GM12878 (cell line): ENCODE measurements around the gene SPRN. TPM values are rescaled to one million over a fixed set of nuclear protein-coding genes. Genes with fewer than 3 reads are reported as not detected.

ENCODE experiments used
- ATAC-seq: fragments of 200-7000 bp; cut with Tn5 transposase; 3 replicates; pipeline ENCODE4 v1.9.1; 2020; ENCODE audit warnings: mild to moderate bottlenecking, moderate library complexity
- BruUV-seq: library from RNA; stranded (reverse); fragments of 400-500 nt; replicated peaks from 2 replicates; lab custom pipeline; 2021; lab: Mats Ljungman, UMichigan
- CTCF ChIA-PET: fragments of 300-600 bp; sonication (Branson Sonifier 250); formaldehyde crosslinking; extraction: SDS; loops from one replicate; lab custom pipeline; 2021; ENCODE audit warnings: inconsistent platforms; lab: Yijun Ruan, JAX
- POLR2A ChIA-PET: fragments of 350-600 bp; formaldehyde crosslinking; extraction: SDS; loops from one replicate; lab custom pipeline; 2021; ENCODE audit warnings: inconsistent platforms; lab: Charles Lee
- RAD21 ChIA-PET: fragments of 300-600 bp; sonication (Branson Sonifier 250); formaldehyde crosslinking; loops from one replicate; lab custom pipeline; 2023; ENCODE audit warnings: antibody characterized with exemption; ENCODE audit not compliant: unreplicated experiment; lab: Charles Lee
- SMC1A ChIA-PET: fragments of 300-600 bp; sonication (Branson Sonifier 250); formaldehyde crosslinking; loops from one replicate; lab custom pipeline; 2023; ENCODE audit not compliant: unreplicated experiment, uncharacterized antibody; lab: Charles Lee
- DNase-seq: peaks from one replicate; pipeline ENCODE4 v3.0.0-alpha.2; 2011; ENCODE audit warnings: low read depth, low spot score
- FAIRE-seq: peaks from 3 replicates; lab custom pipeline; 2011; peaks lifted over from hg19 to GRCh38; lab: Jason Lieb, UNC
- H2AFZ ChIP-seq: 2 replicates; pipeline ENCODE4 v1.6.0; 2011; ENCODE audit warnings: low read depth, low read length, control low read depth; ENCODE audit not compliant: control insufficient read depth
- H3K27ac ChIP-seq: 2 replicates; pipeline ENCODE4 v1.5.1; 2011; ENCODE audit warnings: control low read depth; ENCODE audit not compliant: control insufficient read depth, insufficient read depth
- H3K27me3 ChIP-seq, 2 experiments: replicated peaks in 1 of 2; 2 replicates each; pipeline versions ENCODE4 v1.6.0 to v1.6.1; 2011; ENCODE audit warnings: low read length in 1 of 2; ENCODE audit not compliant: control insufficient read depth in 2 of 2, insufficient read depth in 2 of 2
- H3K36me3 ChIP-seq, 2 experiments: 2 replicates each; pipeline ENCODE4 v1.5.1; 2011; ENCODE audit warnings: low read length in 1 of 2; ENCODE audit not compliant: control insufficient read depth in 2 of 2, insufficient read depth in 2 of 2
- H3K4me1 ChIP-seq: 2 replicates; pipeline ENCODE4 v1.6.1; 2011; ENCODE audit warnings: mild to moderate bottlenecking, low read length, moderate library complexity, mixed read lengths; ENCODE audit not compliant: control insufficient read depth, insufficient read depth
- H3K4me2 ChIP-seq: 2 replicates; pipeline ENCODE4 v1.6.0; 2011; ENCODE audit warnings: control low read depth; ENCODE audit not compliant: control insufficient read depth, insufficient read depth
- H3K4me3 ChIP-seq: fragments of 200-600 bp; sonication (generic); 2 replicates; pipeline ENCODE4 v1.5.1; 2016
- H3K79me2 ChIP-seq: 2 replicates; pipeline ENCODE4 v1.6.0; 2011; ENCODE audit warnings: low read length; ENCODE audit not compliant: control insufficient read depth, insufficient read depth
- H3K9ac ChIP-seq: 2 replicates; pipeline ENCODE4 v1.8.0; 2011; ENCODE audit warnings: low read length, control low read depth, mixed read lengths; ENCODE audit not compliant: control insufficient read depth, insufficient read depth
- H3K9me3 ChIP-seq: replicated peaks from 3 replicates; pipeline ENCODE4 v1.5.1; 2011; ENCODE audit warnings: mild to moderate bottlenecking, low read length; ENCODE audit not compliant: control insufficient read depth, insufficient read depth
- H4K20me1 ChIP-seq: 2 replicates; pipeline ENCODE4 v1.6.0; 2011; ENCODE audit not compliant: control insufficient read depth, insufficient read depth
- ELK1 ChIP-seq: IDR thresholded peaks from 2 replicates; pipeline ENCODE4 v1.6.1; 2012; ENCODE audit warnings: low read depth, low read length, improper control_type of control experiment
- RUNX3 ChIP-seq: IDR thresholded peaks from 2 replicates; pipeline ENCODE4 v1.6.1; 2012; ENCODE audit warnings: low read length, inconsistent platforms
- SMAD1 ChIP-seq: fragments of 450-650 bp; IDR thresholded peaks from 2 replicates; pipeline ENCODE4 v1.6.1; 2018; ENCODE audit warnings: mild to moderate bottlenecking, low read depth; ENCODE audit not compliant: partially characterized antibody
- USF1 ChIP-seq: IDR thresholded peaks from 2 replicates; pipeline ENCODE4 v1.6.1; 2011; ENCODE audit warnings: borderline replicate concordance, low read depth, mild to moderate bottlenecking, moderate library complexity, mixed read lengths, low read length; ENCODE audit not compliant: insufficient read depth; ENCODE audit errors: extremely low read length
- WGBS: methylation state at CpG from one replicate; pipeline ENCODE4 v1.1.6; 2016; ENCODE audit warnings: low lambda C conversion rate; ENCODE audit not compliant: insufficient replicate concordance, insufficient coverage; ENCODE audit errors: missing lambda C conversion rate; 5-methylcytosine and 5-hydroxymethylcytosine counted together
- in situ Hi-C: fragments of 300-500 bp; cut with MboI; formaldehyde crosslinking; loops from 9 replicates; pipeline ENCODE4 v1.14.3; 2018; ENCODE audit warnings: mixed read lengths
- intact Hi-C: fragments of 100-400 bp; cut with micrococcal nuclease; formaldehyde crosslinking; loops from one replicate; pipeline ENCODE4 v1.14.2; 2022; ENCODE audit not compliant: unreplicated experiment
- polyA plus RNA-seq, 11 experiments: library from polyadenylated mRNA; depleted of rRNA in 4 of 11; unstranded in 6 of 11; stranded (reverse) in 5 of 11; fragments of >200 nt; fragmentation: Nextera tagmentation in 4 of 11; fragmentation: Illumina TruSeq in 1 of 11; extraction: Ambion mirVana in 4 of 11; extraction: Trizol in 1 of 11; gene quantifications; 1 replicate in 1 of 11; 2 replicates in 10 of 11; pipeline versions ENCODE4 v1.2.1 to v1.2.3, GENCODE V29; 2011 to 2016; ENCODE audit warnings: inconsistent platforms in 2 of 11, missing spikeins in 2 of 11, low read depth in 1 of 11
- total RNA-seq, 4 experiments: library from RNA; depleted of rRNA in 3 of 4; stranded (reverse); fragments of >200 nt in 3 of 4; fragmentation: Illumina TruSeq in 1 of 4; extraction: Trizol in 1 of 4; gene quantifications; 2 replicates each; pipeline versions ENCODE4 v1.2.1 to v1.2.3, GENCODE V29; 2013 to 2021

The SPRN gene
- total and polyA plus RNA-seq, 10 of the 15 experiments (the other 5 are each of a cell fraction or from before 2014, with no cell fraction given) = 0.03 to 0.96 (median 0.46) TPM; not detected in 6

GRCh38 chr10:133396035-133396624, 28.3 kb downstream of the SPRN start:
- CTCF ChIA-PET = no interaction called here
- intact Hi-C loops (no loop called here), in situ Hi-C loops (no loop called here)
- no peak for DNase-seq
- Histone ChIP-seq H4K20me1 (peaks cover 3% of the 10 kb centered on the region; the same call in 1 of the 2 replicates), H3K4me1 (peaks cover 43% of the 10 kb centered on the region), H3K27ac (no peak overlapping the region), H3K36me3 (peaks cover 8 to 9% of the 10 kb centered on the region in 2 experiments; a peak in 3 of 4 replicates), H3K79me2 (peaks cover 30% of the 10 kb centered on the region), H3K27me3 (no peaks in the 10 kb centered on the region), H3K9ac (no peak overlapping the region), H2AFZ (no peak overlapping the region), H3K4me2 (peak overlapping the region; percentile 72), H3K4me3 (no peak overlapping the region), H3K9me3 (no peaks in the 10 kb centered on the region)
- no peak for ATAC-seq
- TSS peak; percentile 37 for BruUV-seq
- RAD21 ChIA-PET = no interaction called here
- WGBS = 88% methylated on average over 17 of the region's 19 CpGs
- TF ChIP-seq SMAD1 (no peak), USF1 (no peak), RUNX3 (no peak), ELK1 (no peak)
- no peak for FAIRE-seq
- POLR2A ChIA-PET = no interaction called here
- SMC1A ChIA-PET = interaction anchor here (1.4 kb wide), 1 partner anchor 10 kb away, joined by 3 read pairs; no protein-coding TSS in a partner anchor
